H9 (cell line): ENCODE measurements around the gene PASK. TPM values are rescaled to one million over a fixed set of nuclear protein-coding genes. Genes with fewer than 3 reads are reported as not detected.

Experiments
- DNase-seq: peaks from one replicate; pipeline ENCODE4 v3.0.0-alpha.2; 2017
- H2AFZ ChIP-seq: one replicate; pipeline ENCODE4 v1.6.1; 2013; ENCODE audit warnings: mild to moderate bottlenecking, low read length, control low read depth, moderate library complexity
- H2AK5ac ChIP-seq: 2 replicates; pipeline ENCODE4 v1.6.1; 2013; ENCODE audit warnings: low read length, control low read depth, mixed read lengths; ENCODE audit not compliant: insufficient read length
- H2BK120ac ChIP-seq: one replicate; pipeline ENCODE4 v1.6.1; 2013; ENCODE audit warnings: low read depth, mild to moderate bottlenecking, low read length, control low read depth, inconsistent platforms; ENCODE audit not compliant: poor library complexity, severe bottlenecking
- H2BK12ac ChIP-seq: 2 replicates; pipeline ENCODE4 v1.6.1; 2013; ENCODE audit warnings: low read length, control low read depth, mixed read lengths, low read depth; ENCODE audit not compliant: insufficient read length
- H2BK15ac ChIP-seq: 2 replicates; pipeline ENCODE4 v1.6.1; 2013; ENCODE audit warnings: low read depth, low read length, control low read depth
- H2BK20ac ChIP-seq: one replicate; pipeline ENCODE4 v1.6.1; 2013; ENCODE audit warnings: low read depth, mild to moderate bottlenecking, low read length, control low read depth, inconsistent platforms; ENCODE audit not compliant: poor library complexity, severe bottlenecking
- H2BK5ac ChIP-seq: 2 replicates; pipeline ENCODE4 v1.6.1; 2013; ENCODE audit warnings: low read length, control low read depth, mixed read lengths; ENCODE audit not compliant: insufficient read length
- H3K14ac ChIP-seq: 2 replicates; pipeline ENCODE4 v1.6.1; 2013; ENCODE audit warnings: low read length, control low read depth; ENCODE audit not compliant: insufficient read depth
- H3K18ac ChIP-seq: 2 replicates; pipeline ENCODE4 v1.6.1; 2013; ENCODE audit warnings: low read depth, mild to moderate bottlenecking, mixed read lengths, low read length, control low read depth; ENCODE audit not compliant: insufficient read length
- H3K23ac ChIP-seq: 2 replicates; pipeline ENCODE4 v1.6.1; 2013; ENCODE audit warnings: low read length, control low read depth, mixed read lengths, low read depth; ENCODE audit not compliant: insufficient read length
- H3K23me2 ChIP-seq: 2 replicates; pipeline ENCODE4 v1.6.1; 2013; ENCODE audit warnings: low read depth, mild to moderate bottlenecking, mixed read lengths, low read length, control low read depth; ENCODE audit not compliant: insufficient read length, poor library complexity, severe bottlenecking
- H3K27ac ChIP-seq: 2 replicates; pipeline ENCODE4 v1.5.1; 2013; ENCODE audit warnings: low read length, control low read depth, mixed read lengths, low read depth; ENCODE audit not compliant: insufficient read length
- H3K27me3 ChIP-seq: 2 replicates; pipeline ENCODE4 v1.6.1; 2013; ENCODE audit warnings: low read length, control low read depth, inconsistent platforms; ENCODE audit not compliant: insufficient read depth
- H3K4ac ChIP-seq: 2 replicates; pipeline ENCODE4 v1.6.1; 2013; ENCODE audit warnings: low read depth, mild to moderate bottlenecking, control low read depth, inconsistent platforms, low read length, moderate library complexity
- H3K4me1 ChIP-seq: 2 replicates; pipeline ENCODE4 v1.6.1; 2013; ENCODE audit warnings: low read length, control low read depth, inconsistent platforms; ENCODE audit not compliant: insufficient read depth
- H3K4me2 ChIP-seq: 2 replicates; pipeline ENCODE4 v1.6.1; 2013; ENCODE audit warnings: low read length, control low read depth, mixed read lengths; ENCODE audit not compliant: insufficient read length, insufficient read depth
- H3K56ac ChIP-seq: 2 replicates; pipeline ENCODE4 v1.6.1; 2013; ENCODE audit warnings: low read depth, mild to moderate bottlenecking, mixed read lengths, low read length, control low read depth; ENCODE audit not compliant: insufficient read length
- H3K79me1 ChIP-seq: 2 replicates; pipeline ENCODE4 v1.6.1; 2013; ENCODE audit warnings: low read depth, mild to moderate bottlenecking, moderate library complexity, low read length, control low read depth, inconsistent platforms; ENCODE audit not compliant: insufficient read depth, poor library complexity, severe bottlenecking
- H3K79me2 ChIP-seq: 2 replicates; pipeline ENCODE4 v1.6.1; 2013; ENCODE audit warnings: low read length, control low read depth, inconsistent platforms; ENCODE audit not compliant: insufficient read depth
- H3K9ac ChIP-seq: 2 replicates; pipeline ENCODE4 v1.6.1; 2013; ENCODE audit warnings: low read length, control low read depth, mixed read lengths; ENCODE audit not compliant: insufficient read length; ENCODE audit errors: extremely low read depth
- H3K9me3 ChIP-seq: one replicate; pipeline ENCODE4 v1.6.1; 2013; ENCODE audit warnings: low read depth, low read length, inconsistent platforms; ENCODE audit not compliant: control insufficient read depth
- H3T11ph ChIP-seq: one replicate; pipeline ENCODE4 v1.6.1; 2013; ENCODE audit warnings: mild to moderate bottlenecking, low read length, control low read depth, inconsistent platforms
- H4K20me1 ChIP-seq: one replicate; pipeline ENCODE4 v1.6.1; 2013; ENCODE audit not compliant: control insufficient read depth, insufficient read length, insufficient read depth
- H4K5ac ChIP-seq: 2 replicates; pipeline ENCODE4 v1.6.1; 2013; ENCODE audit warnings: low read depth, mild to moderate bottlenecking, mixed read lengths, low read length, control low read depth; ENCODE audit not compliant: insufficient read length
- H4K8ac ChIP-seq: replicated peaks from 2 replicates; pipeline ENCODE4 v1.6.1; 2013; ENCODE audit warnings: low read length, control low read depth, mixed read lengths, low read depth; ENCODE audit not compliant: insufficient read length
- H4K91ac ChIP-seq: 2 replicates; pipeline ENCODE4 v1.6.1; 2013; ENCODE audit warnings: low read depth, mild to moderate bottlenecking, moderate library complexity, mixed read lengths, low read length, control low read depth; ENCODE audit not compliant: insufficient read length
- H3K27ac Mint-ChIP-seq, 3 experiments: 2 replicates in 2 of 3; 3 replicates in 1 of 3; pipeline ENCODE4 v1.8.0; 2020 to 2021; ENCODE audit warnings: mixed read lengths in 3 of 3, mild to moderate bottlenecking in 1 of 3, moderate library complexity in 1 of 3
- H3K27me3 Mint-ChIP-seq: 2 replicates; pipeline ENCODE4 v1.8.0; 2021; ENCODE audit warnings: low read depth, mild to moderate bottlenecking, moderate library complexity, mixed read lengths
- H3K36me3 Mint-ChIP-seq, 3 experiments: 2 replicates in 2 of 3; 3 replicates in 1 of 3; pipeline ENCODE4 v1.8.0; 2020 to 2021; ENCODE audit warnings: low read depth in 3 of 3, mixed read lengths in 3 of 3; ENCODE audit not compliant: insufficient read depth in 1 of 3
- H3K4me1 Mint-ChIP-seq, 2 experiments: 2 replicates each; pipeline ENCODE4 v1.8.0; 2020; ENCODE audit warnings: mixed read lengths in 2 of 2
- H3K4me3 Mint-ChIP-seq, 2 experiments: 2 replicates in 1 of 2; 3 replicates in 1 of 2; pipeline ENCODE4 v1.8.0; 2020 to 2021; ENCODE audit warnings: mild to moderate bottlenecking in 2 of 2, mixed read lengths in 2 of 2, moderate library complexity in 1 of 2
- H3K9me3 Mint-ChIP-seq, 2 experiments: 2 replicates in 1 of 2; 3 replicates in 1 of 2; pipeline ENCODE4 v1.8.0; 2020; ENCODE audit warnings: mild to moderate bottlenecking in 2 of 2, mixed read lengths in 2 of 2, moderate library complexity in 1 of 2
- WGBS: extraction: QIAGEN DNeasy Blood & Tissue Kit; methylation state at CpG from one replicate; pipeline ENCODE4 v1.1.7; 2013; ENCODE audit warnings: missing lambda C conversion rate, low lambda C conversion rate, mixed read lengths; ENCODE audit not compliant: insufficient read length; ENCODE audit errors: extremely low coverage; 5-methylcytosine and 5-hydroxymethylcytosine counted together
- total RNA-seq: library from RNA; stranded (reverse); gene quantifications from 2 replicates; pipeline ENCODE4 v1.2.1, GENCODE V29; 2021
- TF ChIP-seq, protein P1 (sequence below): fragments of 200-600 bp; sonication (generic); conservative IDR thresholded peaks from 3 replicates; pipeline ENCODE4 v1.8.0; 2021; ENCODE audit warnings: antibody characterized with exemption, mild to moderate bottlenecking

The PASK gene
- total RNA-seq, 1 experiment from 2014 or later, result 68.0 TPM

GRCh38 chr2:241133436-241133820, 15.8 kb downstream of the PASK start:
- no peak overlapping the region for H3K23ac ChIP-seq
- TF ChIP-seq, protein P1, sequence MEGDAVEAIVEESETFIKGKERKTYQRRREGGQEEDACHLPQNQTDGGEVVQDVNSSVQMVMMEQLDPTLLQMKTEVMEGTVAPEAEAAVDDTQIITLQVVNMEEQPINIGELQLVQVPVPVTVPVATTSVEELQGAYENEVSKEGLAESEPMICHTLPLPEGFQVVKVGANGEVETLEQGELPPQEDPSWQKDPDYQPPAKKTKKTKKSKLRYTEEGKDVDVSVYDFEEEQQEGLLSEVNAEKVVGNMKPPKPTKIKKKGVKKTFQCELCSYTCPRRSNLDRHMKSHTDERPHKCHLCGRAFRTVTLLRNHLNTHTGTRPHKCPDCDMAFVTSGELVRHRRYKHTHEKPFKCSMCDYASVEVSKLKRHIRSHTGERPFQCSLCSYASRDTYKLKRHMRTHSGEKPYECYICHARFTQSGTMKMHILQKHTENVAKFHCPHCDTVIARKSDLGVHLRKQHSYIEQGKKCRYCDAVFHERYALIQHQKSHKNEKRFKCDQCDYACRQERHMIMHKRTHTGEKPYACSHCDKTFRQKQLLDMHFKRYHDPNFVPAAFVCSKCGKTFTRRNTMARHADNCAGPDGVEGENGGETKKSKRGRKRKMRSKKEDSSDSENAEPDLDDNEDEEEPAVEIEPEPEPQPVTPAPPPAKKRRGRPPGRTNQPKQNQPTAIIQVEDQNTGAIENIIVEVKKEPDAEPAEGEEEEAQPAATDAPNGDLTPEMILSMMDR, result no peak
- H3K18ac ChIP-seq, result no peak overlapping the region
- WGBS, result no CpG with 5 or more reads among the region's 10 CpGs
- H3K4me1 ChIP-seq, result no peaks in the 10 kb centered on the region
- no peak overlapping the region for H3K4me2 ChIP-seq
- H3K56ac ChIP-seq, result no peak overlapping the region
- Mint-ChIP-seq H3K27ac (no peak overlapping the region; a peak in 1 of 7 replicates), H3K9me3 (no peaks in the 10 kb centered on the region), H3K4me1 (no peaks in the 10 kb centered on the region), H3K27me3 (no peaks in the 10 kb centered on the region), H3K36me3 (peaks cover 25 to 61% (median 45%) of the 10 kb centered on the region in 3 experiments), H3K4me3 (no peak overlapping the region)
- H4K91ac ChIP-seq, result no peak overlapping the region
- H2BK120ac ChIP-seq, result no peak overlapping the region
- H2AK5ac ChIP-seq, result no peak overlapping the region
- no peaks in the 10 kb centered on the region for H3K9me3 ChIP-seq
- no peaks in the 10 kb centered on the region for H3K79me1 ChIP-seq
- H2BK20ac ChIP-seq, result no peak overlapping the region
- no peak overlapping the region for H3K27ac ChIP-seq
- H3K79me2 ChIP-seq, result no peaks in the 10 kb centered on the region
- no peak overlapping the region for H2BK15ac ChIP-seq
- no peaks in the 10 kb centered on the region for H3K27me3 ChIP-seq
- no peak overlapping the region for H2AFZ ChIP-seq
- no peaks in the 10 kb centered on the region for H3K23me2 ChIP-seq
- H3K4ac ChIP-seq, result no peak overlapping the region
- no peak overlapping the region for H3T11ph ChIP-seq
- H3K14ac ChIP-seq, result no peak overlapping the region
- H4K20me1 ChIP-seq, result no peaks in the 10 kb centered on the region
- H2BK5ac ChIP-seq, result no peak overlapping the region
- H4K5ac ChIP-seq, result no peak overlapping the region
- H2BK12ac ChIP-seq, result no peak overlapping the region
- no peak overlapping the region for H4K8ac ChIP-seq
- H3K9ac ChIP-seq, result no peak overlapping the region
- DNase-seq, result no peak
